Brain pericyte (primary cell): Measurements from ENCODE around the gene FLT1.

ENCODE experiments used
- DNase-seq: peaks from one replicate; pipeline ENCODE4 v3.0.0-alpha.2; 2012; ENCODE audit warnings: low read depth, low spot score

FLT1 gene

DNA sequence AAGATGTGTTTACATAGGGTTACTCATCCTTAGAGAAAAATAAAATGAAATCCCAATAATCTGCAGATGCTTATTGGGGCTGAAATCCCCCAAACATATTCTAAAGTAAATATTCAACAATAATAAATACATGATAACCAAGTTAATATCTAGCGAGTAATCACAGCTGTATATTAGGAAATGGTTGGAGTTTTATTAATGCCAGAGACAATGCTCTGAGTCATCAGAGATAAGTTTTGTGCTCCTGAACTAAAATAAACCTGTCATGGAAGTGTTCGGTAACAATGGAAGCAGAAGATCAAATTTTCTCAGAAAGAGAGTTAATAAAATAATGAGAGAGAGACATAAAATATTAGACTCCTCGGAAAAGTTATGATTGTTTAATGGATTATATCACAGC lies 31.4 kb downstream of the FLT1 start:
- DNase-seq = no peak

DNA sequence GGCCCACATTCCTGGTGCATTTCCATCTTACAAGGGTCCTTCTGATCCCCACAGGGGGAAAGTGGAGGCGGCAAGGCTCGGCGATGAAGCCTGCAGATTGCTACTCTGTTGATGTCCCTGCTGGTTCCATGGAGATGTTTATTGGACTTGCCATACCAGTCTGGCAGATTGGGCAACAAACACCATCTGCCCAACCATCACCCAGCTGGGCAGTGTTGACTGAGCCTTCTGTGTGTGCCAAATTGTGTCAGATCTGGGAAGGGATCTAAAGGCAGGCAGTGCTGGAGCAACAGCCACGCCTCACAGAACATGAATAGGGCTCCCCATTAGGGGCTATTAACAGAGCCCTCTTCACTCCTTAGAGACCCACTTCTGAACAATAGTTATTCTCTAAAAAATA lies 35.0 kb downstream of the FLT1 start:
- no peak for DNase-seq

DNA sequence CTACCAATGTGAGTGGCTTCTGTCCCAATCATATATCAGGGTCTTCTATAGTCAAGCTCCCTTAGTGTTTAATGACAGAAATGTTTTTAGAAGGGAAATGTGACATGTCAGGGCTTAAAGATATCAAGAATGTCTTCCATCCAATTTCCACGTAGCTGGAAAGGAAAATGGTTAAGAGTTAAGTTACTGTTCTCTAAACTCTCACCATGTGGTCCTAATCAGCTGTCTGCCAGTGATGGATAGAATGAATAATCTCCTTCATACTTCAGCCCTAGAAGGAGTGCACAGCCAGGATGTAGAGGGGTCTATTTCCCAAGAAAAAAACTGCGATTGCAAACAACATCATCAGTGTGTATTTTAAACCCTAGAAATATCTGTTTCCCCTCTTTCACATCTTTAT lies 36.3 kb downstream of the FLT1 start:
- DNase-seq = no peak

DNA sequence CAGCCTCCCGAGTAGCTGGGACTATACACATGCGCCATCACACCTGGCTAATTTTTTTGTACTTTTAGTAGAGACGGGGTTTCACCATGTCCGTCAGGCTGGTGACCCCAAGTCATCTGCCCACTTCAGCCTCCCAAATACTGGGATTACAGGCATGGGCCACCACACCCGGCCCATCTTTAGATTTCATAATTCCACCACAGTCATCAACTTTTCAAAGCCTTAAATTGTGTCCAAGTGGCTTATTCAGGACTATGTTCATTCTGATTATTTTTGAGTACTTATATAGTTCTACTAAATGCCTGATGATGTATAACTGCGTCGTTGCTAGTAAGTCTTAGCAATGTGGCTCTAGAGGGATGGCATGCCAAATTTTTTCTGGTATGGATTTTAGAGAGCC lies 36.9 kb downstream of the FLT1 start:
- no peak for DNase-seq

DNA sequence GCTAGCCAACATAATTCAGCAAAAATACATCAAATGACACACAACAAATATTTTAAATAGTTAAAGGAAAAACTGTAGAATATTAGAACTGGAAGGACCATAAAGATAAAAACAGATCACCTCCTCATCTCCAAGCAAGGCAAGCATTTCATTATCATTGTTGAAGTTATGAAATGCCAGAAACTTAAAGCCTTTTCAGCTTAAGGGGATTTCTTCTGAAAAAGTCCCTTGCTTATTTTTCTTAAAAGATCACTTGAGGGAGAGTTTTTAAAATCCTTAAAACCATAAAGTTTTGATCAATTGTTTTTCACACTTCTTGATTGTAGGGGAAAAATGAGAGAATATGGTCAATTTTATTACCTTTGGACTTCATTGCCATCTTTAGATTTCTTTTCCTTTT lies 37.4 kb downstream of the FLT1 start:
- DNase-seq = no peak

DNA sequence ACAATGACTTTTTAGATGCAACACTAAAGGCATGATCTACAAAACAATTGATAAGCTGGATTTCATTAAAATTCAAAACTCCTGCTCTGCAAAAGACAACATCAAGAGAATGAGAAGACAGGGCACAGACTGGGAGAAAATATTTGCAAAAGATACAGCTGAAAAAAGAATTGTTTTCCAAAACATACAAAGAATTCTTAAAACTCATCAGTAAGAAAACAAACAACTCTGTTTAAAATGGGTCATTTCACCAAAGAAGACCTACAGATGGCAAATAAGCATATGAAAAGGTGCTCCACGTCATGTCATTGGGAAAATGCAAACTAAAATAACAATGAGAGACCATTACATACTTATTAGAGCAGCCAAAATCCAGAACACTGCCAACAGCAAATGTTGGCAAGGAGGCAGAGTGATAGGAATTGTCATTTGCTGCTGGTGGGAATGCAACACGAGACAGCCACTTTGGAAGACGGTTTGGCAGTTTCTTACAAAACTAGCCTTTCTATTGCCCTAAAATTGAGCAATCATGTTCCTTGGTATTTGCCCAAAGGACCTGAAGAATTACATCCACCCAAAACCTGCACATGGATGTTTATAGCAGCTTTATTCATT lies 39.2 kb downstream of the FLT1 start:
- DNase-seq = no peak

DNA sequence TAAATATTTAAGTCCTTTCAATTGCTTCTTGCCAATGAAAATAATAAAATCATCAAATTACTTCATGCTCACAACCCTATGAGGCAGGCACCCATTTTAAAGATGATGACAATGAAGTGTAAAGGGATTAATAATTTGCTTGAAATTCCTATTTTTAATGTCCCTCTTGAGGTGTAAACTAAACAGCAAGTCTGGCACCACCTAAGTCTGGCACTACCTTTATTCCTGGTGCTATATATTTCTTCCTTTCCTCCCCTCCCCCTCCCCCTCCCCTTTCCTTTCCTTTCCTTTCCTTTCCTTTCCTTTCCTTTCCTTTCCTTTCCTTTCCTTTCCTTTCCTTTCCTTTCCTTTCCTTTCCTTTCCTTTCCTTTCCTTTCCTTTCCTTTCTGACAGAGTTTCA lies 42.2 kb downstream of the FLT1 start:
- no peak for DNase-seq

DNA sequence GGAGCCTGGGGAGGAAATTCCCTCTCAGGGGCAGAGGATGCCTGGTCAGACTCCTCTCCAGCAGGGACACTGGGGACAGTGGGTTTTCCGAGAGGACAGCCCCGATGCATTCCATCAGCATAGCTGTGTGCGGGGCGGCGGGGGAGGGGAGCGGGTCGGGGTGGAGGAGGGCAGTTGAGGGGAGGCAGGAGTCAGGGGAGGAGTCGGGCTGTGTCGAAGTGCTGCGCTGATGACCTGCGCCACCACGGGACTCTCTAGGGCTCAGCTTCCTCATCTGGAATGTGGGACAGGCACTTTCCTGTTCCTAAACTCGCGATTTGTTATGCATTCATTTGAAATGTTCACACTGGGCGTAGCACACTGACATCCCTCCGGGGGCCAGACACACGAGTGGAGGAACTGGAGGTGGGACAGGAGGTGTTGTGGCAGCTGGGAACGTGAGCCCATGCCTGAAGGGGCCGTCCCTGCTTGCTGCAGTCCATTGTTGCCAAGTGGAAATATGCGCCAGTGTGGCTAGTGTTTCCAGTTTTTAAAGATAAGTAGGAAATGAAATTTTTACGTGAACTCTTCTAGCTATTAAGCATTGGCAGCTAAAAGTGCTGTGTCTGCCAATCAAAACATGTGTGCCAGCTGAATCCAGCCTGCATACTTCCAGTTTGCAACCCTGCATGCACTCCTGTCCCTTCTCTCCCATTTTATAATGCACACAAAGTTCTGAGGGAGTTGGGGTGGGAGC lies 43.3 kb downstream of the FLT1 start:
- no peak for DNase-seq

DNA sequence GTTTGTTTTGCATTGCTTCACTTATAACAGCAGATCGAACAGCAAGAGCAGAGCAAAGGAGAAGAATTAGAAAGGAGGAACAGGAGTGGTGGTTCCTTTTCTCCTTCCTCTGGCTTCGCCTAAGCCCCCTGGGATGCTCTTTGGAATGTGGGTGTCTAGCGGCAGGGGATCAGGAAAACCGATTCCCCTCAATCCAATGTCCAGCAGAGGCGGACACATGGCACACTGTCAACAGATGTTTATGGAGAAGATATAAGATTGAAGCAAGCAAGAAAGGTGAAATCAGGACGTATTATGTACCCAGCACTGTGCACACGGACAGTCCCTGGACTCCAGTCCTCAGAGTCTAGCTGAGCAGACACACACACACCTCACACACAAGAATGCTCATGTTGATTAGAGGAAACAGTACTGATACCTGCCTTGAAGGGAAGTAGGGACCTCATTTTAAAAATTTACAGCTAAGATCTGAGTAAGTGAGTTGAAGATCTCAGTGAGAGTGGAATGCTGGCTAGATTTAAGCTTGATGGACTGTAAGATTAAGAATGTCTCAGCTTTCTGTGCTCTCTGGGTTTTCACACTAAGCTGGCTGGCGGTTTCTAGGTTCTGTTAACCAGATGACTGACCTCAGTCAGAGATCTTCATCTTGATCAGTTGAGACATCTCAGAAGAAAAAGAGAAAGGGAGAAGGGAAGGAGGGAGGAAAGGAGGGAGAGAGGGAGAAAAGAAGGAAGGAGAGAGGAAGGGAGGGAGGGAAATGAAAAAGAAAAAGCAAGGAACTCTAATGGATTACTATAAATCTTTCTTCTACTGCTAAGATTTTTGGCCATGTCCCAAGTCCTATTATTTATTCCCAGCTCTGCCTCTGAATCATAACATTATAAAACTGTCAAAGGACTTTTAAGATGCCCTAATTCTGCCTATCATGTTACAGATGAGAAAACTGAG lies 44.8 kb downstream of the FLT1 start:
- no peak for DNase-seq

DNA sequence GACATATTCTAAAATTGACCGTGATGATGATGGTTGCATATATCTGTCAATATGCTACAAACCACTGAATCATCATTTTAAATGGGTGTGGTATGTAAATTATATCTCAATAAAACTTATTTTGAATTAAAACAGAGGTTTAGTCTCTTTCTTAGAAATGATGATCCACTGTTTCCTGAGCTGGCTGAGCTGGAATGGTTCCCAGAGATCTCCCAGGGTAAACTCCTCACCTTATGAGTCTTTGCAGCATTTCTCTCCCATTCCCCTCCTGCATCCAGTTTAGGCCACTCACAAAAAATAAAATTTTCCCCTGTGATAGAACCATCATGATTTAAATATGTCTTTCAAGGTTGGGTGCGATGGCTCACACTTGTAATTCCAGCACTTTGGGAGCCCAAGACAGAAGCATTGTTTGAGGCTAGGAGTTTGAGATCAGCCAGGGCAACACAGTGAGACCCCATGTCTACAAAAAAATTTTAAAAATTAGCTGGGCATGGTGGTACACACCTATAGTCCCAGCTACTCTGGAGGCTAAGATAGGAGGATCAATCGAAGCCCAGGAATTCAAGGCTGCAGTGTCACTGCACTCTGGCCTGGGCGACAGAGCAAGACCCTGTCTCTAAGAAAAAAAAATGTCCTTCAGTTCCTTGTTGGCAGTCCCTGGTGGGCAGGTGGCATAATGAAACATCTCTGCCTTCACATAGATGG lies 46.1 kb downstream of the FLT1 start:
- DNase-seq = no peak

DNA sequence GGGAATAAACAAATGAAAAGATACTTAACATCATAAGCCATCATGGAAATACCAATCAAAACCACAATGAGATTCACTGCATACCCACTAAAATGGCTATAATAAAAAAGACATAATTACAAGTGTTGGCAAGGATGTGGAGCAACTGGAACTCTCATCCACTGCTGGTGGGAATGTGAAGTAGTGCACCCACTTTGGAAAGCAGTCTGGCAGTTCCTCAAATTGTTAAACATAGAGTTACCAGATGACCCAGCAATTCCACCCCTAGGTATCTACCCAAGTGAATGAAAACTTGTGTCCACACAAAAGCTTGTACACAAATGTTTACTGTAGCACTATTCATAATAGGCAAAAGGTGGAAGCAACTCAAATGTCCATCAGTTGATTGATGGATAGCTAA lies 46.9 kb downstream of the FLT1 start:
- DNase-seq = no peak

DNA sequence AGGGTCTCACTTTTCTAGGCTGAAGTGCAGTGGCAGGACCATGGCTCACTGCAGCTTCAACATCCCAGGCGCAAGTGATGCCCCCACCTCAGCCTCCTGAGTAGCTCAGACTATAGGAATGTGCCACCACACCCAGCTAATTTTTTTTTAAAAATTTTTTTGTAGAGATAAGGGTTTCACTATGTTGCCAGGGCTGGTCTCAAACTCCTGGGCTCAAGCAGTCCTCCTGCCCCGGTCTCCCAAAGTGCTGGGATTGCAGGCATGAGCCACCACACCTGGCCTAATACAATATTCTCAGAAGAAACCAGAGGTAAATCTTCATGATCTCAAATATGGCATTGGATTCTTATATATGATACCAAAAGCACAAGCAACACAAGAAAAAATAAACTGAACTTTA lies 47.7 kb downstream of the FLT1 start:
- no peak for DNase-seq

DNA sequence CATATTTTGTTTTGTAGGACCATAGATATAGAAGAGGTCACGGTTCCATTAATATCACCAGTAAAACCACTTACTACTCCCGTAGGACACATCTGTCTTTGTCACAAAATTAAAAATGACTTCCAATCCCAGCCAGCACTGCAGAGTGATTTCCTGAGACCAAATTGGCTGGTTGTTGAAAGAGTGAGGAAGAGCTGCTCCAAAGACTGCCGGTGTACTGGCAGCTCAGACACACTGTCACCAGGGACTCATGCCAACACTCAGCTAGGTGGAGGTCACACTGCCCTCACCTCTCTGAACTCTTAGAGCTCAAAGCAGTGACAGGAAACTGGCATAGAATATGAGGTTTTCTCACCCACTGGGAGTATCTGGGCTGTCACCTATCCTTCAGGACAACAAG lies 52.1 kb downstream of the FLT1 start:
- DNase-seq = no peak

DNA sequence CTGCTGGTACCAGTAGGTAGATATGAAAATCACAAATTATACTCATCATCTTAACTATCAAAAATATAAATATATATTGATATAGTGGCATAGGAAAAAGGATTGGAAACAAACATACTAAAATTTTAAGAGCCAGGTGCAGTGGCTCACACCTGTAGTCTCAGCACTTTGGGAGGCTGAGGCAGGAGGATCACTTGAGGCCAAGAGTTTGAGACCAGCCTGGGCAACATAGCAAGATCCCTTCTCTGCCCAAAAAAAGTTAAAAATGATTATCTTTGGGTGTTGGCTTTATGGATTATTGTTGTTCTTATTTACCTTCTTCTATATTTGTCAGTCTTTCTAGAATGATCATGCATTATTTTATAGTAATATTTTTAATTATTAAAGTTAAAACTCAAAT lies 53.4 kb downstream of the FLT1 start:
- DNase-seq = no peak

DNA sequence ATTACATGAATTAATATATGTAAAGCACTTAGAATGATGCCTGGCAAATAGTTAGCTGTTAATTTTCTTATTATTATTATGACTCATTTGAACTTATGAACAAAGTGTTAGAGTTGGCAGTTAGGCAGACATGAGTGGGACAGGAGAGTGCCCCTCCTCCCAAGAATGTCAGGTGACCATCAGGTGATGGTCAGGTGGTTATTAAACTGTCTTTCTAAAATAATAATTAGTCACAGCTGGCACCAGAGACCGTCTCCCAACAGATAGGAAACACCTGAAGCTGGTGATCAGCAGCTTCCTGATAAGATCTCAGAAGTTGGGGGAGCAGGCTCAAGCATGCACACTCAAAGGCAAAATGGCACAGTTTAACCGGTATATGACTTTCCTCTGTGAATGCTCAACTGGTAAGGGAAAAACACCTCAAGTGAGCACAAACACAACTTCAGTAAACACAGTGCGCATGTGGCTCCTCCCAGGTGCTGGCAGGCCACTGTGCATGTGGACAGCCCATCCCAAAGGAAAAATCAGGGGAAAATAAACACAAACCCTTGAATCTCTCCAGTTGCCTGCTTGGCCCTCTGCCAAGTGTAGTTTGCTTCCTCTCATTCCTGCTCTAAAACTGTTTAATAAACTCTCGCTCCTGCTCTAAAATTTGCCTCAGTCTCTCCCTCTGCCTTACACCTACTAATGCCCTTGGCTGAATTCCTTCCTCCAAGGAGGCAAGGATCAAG lies 54.0 kb downstream of the FLT1 start:
- DNase-seq = no peak

DNA sequence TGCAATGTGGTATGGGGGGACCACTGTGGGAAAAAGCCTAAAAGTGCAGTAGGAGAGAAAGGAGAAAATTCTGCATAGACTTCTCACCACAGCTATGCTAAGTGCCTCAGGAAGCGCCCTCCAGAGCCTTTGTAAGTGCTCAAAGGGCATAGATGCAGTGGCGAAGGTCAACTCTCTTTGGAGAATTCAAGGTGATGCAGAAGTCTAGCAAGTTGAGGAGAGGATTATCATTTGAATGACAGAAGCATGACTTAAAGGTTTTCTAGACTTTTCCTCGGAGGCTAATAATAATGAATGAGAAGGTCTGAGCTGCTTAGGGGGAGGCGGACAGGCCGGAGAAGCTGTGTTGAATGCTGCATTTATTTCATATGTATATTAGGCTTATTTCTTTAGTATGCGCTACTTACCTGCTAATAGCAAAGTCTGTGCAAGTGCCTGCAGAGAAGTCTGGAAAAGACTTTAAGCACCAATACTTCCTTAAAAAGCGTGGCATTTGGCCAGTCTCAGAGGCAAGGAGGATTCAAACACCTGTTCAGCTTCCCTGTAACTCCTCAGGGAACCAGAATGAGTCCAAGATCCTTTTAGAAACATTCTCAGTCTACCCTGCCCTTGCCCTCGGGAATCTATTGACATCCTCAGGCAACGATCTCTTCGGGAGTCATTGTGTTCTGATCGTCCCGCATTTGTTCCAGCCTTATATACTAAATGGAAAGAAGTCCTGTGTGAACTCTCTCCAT lies 56.2 kb downstream of the FLT1 start:
- no peak for DNase-seq

DNA sequence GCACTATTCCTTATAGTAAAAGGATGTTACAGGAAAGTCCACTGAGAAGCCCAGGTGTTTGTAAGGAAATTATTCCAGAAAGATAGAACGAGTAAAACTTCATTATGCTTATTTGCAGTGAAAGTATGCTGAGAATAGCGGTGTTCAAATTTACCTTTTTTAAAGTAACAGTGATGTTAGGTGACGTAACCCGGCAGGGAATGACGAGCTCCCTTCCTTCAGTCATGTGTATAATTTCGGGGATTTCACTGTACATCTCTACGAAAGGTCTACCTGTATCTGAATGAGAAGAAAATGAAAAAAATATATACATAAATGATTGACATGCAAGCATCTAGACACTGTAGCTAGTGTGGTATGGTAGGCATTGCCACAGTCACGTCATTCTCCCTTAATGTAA lies 56.9 kb downstream of the FLT1 start:
- no peak for DNase-seq

DNA sequence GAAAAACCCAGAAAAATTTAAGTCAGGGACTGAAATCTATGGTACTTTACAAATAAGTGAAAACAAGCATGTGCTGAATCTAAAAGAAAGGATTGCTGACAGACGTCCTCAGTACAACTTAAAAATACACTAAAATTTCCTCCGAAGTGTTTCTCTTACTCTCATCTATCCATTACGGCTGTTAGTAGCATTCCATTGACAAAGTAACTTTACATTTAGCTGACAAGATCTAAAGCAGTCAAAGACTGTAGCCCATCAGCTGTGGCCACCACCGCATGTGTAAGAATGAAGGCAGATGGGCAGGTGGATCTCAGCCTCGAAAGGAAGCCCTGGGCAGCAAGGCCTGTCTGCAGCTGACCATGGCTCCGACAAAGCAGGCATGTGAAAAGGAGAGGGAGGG lies 59.0 kb downstream of the FLT1 start:
- DNase-seq = no peak

DNA sequence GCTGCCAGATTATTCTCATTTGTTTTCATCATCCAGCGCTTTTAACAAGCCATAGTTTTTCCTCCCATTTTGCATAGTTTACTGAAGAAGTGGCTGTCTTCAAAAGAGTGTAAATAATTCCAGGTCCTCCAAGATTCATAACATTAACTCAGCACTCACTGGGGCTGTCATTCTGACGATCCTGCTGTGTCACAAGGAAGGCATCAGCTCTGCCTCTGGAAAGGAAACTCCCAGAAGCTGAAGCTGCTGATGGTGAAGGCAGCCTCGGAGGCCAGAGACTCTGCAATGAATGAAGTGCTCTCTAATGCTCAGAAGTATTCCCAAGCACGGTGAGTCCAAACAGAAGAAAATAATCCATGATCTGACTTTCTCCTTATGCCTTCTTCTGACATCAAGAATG lies 60.0 kb downstream of the FLT1 start:
- no peak for DNase-seq

DNA sequence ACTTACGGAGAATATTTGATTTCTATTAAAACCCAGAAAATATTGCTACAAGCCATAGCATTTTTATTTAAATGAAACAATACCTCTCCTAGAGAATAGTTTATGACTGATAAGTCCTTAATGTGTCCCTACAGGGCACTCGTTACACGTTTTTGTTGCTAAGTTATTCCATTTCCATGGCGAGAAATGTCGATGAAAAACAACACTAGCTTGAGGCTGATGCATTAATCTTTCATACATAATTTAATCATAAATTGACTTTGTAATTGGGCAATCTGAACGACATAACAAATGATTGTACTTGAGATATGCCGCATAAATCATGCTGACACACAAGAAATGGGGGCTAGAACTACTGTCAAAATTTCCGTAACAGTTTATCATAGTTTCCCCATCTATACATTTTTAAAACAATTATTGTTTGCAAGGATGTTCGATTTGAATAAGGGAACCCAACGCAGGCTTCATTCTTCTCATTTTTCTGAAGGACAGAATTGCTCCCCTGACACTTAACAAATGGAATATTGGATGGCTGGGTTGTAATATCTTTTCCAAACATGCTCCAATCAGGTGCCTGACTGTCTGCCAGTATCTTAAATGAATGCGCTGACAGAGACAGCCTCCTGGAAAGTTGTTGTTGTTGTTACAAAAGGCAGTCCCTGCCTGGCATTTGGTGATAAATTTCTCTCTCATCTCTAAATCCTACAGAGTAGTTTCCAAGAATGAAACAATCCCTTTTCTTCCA lies 61.9 kb downstream of the FLT1 start:
- DNase-seq = no peak
